Rectal smooth muscle tissue (tissue), 1 donor: ENCODE measurements around the gene TBR1.

ENCODE experiments used
- H3K27ac ChIP-seq: one replicate; pipeline ENCODE4 v1.7.0; 2013; ENCODE audit warnings: low read depth, low read length, inconsistent platforms
- H3K27me3 ChIP-seq: one replicate; pipeline ENCODE4 v1.7.0; 2013; ENCODE audit warnings: low read length; ENCODE audit not compliant: control insufficient read depth, insufficient read depth
- H3K36me3 ChIP-seq: one replicate; pipeline ENCODE4 v1.7.0; 2013; ENCODE audit warnings: low read length; ENCODE audit not compliant: control insufficient read depth, insufficient read depth
- H3K4me1 ChIP-seq: one replicate; pipeline ENCODE4 v1.7.0; 2013; ENCODE audit warnings: low read length; ENCODE audit not compliant: control insufficient read depth, insufficient read depth
- H3K4me3 ChIP-seq: one replicate; pipeline ENCODE4 v1.7.0; 2013; ENCODE audit warnings: low read length
- H3K9ac ChIP-seq: one replicate; pipeline ENCODE4 v1.7.0; 2013; ENCODE audit warnings: low read length

The TBR1 gene

DNA sequence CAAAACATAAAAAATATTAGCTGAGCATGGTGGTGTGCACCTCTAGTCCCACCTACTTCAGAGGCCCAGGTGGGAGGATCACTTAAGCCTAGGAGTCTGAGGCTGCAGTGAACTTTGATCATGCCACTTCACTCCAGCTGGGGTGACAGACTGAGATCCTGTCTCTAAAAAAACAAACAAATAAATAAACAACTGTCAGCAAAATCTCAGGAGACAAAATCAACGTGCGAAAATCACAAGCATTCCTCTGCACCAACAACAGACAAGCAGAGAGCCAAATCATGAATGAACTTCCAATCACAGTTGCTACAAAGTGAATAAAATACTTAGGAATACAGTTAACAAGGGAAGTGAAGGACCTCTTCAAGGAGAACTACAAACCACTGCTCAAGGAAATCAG lies 58.8 kb downstream of the TBR1 start:
- Histone ChIP-seq H3K27ac (no peak overlapping the region), H3K4me3 (no peak overlapping the region), H3K27me3 (no peaks in the 10 kb centered on the region), H3K9ac (no peak overlapping the region), H3K4me1 (no peaks in the 10 kb centered on the region), H3K36me3 (no peaks in the 10 kb centered on the region)
